ENCODE results near the gene CCDC15.
A peak's percentile ranks its signal among the peaks of the same experiment; 100 is the strongest.
"Not testable (repeated sequence)": the region's sequence is repeated elsewhere in the genome, so short reads cannot be mapped to it uniquely, and the experiment has no call there.

Gene CCDC15

GRCh38 chr11:125082611-125083311, 128.8 kb downstream of the CCDC15 start:
- DNase-seq, result peak; percentile 66

GRCh38 chr11:125083312-125084056, 129.5 kb downstream of the CCDC15 start:
- DNase-seq, result no peak

GRCh38 chr11:125084057-125084416, 130.0 kb downstream of the CCDC15 start:
- no peak for DNase-seq

GRCh38 chr11:125084761-125085231, 130.8 kb downstream of the CCDC15 start:
- no peak for DNase-seq

GRCh38 chr11:125085301-125086081, 131.5 kb downstream of the CCDC15 start:
- no peak for DNase-seq

- no peak for DNase-seq
Observed at GRCh38 chr11:125086633-125087296, 132.8 kb downstream of the CCDC15 start.

- no peak for DNase-seq
Observed at GRCh38 chr11:125088123-125088522, 134.1 kb downstream of the CCDC15 start.

GRCh38 chr11:125088576-125089455, 134.8 kb downstream of the CCDC15 start:
- DNase-seq, result no peak

- not testable (repeated sequence) for DNase-seq
Observed at GRCh38 chr11:125089481-125089880, 135.5 kb downstream of the CCDC15 start.

- DNase-seq, result not testable (repeated sequence)
Observed at GRCh38 chr11:125090151-125090550, 136.1 kb downstream of the CCDC15 start.

- DNase-seq, result no peak
Observed at GRCh38 chr11:125090816-125091215, 136.8 kb downstream of the CCDC15 start.
